HG03558 (cell line): Measurements from ENCODE around the gene AMFR.

ENCODE experiments used
- ATAC-seq: cut with Tn5 transposase; IDR thresholded peaks from one replicate; pipeline ENCODE4 v1.9.1; 2021; ENCODE audit warnings: moderate number of reproducible peaks; ENCODE audit not compliant: unreplicated experiment; ENCODE audit errors: extremely low read depth

AMFR gene

GRCh38 chr16:56317998-56318826 is 107.1 kb downstream of the AMFR start:
- peak; percentile 68 for ATAC-seq

GRCh38 chr16:56316545-56316944 is 108.8 kb downstream of the AMFR start:
- ATAC-seq, result no peak

GRCh38 chr16:56315955-56316354 is 109.4 kb downstream of the AMFR start:
- no peak for ATAC-seq

- no peak for ATAC-seq
Observed at GRCh38 chr16:56314244-56314850, 111.0 kb downstream of the AMFR start.

GRCh38 chr16:56312556-56312955 is 112.8 kb downstream of the AMFR start:
- no peak for ATAC-seq

GRCh38 chr16:56312028-56312300 is 113.4 kb downstream of the AMFR start:
- ATAC-seq, result no peak
